Adrenal gland (tissue), 5 donors: Measurements from ENCODE around the gene PI4K2A.

Experiments
- CTCF ChIP-seq, 6 experiments: fragments of 450-650 bp in 4 of 6; fragments of 200-600 bp in 2 of 6; sonication (generic) in 1 of 6; IDR thresholded peaks; 1 replicate in 5 of 6; 2 replicates in 1 of 6; pipeline versions ENCODE4 v1.5.1 to v1.8.0; 2016 to 2021; ENCODE audit warnings: antibody characterized with exemption in 6 of 6, mild to moderate bottlenecking in 2 of 6, moderate library complexity in 1 of 6
- POLR2A ChIP-seq, 2 donors: fragments of 450-650 bp; IDR thresholded peaks; one replicate each; pipeline ENCODE4 v1.6.1; 2017; ENCODE audit warnings: antibody characterized with exemption in 2 of 2, mild to moderate bottlenecking in 2 of 2, moderate library complexity in 1 of 2
- donor health status: DM: no; HTN: no; CAD: no.

GRCh38 chr10:97673736-97674525 is 33.5 kb downstream of the PI4K2A start:
- TF ChIP-seq CTCF (IDR thresholded peaks at IDR 0.05) = no peak
- TF ChIP-seq POLR2A (IDR thresholded peaks at IDR 0.05) = no peak
